ENCODE data around the gene SLC25A13.
A peak's percentile ranks its signal among the peaks of the same experiment; 100 is the strongest.
"Not testable (repeated sequence)": the region's sequence is repeated elsewhere in the genome, so short reads cannot be mapped to it uniquely, and the experiment has no call there.

Gene SLC25A13

DNA sequence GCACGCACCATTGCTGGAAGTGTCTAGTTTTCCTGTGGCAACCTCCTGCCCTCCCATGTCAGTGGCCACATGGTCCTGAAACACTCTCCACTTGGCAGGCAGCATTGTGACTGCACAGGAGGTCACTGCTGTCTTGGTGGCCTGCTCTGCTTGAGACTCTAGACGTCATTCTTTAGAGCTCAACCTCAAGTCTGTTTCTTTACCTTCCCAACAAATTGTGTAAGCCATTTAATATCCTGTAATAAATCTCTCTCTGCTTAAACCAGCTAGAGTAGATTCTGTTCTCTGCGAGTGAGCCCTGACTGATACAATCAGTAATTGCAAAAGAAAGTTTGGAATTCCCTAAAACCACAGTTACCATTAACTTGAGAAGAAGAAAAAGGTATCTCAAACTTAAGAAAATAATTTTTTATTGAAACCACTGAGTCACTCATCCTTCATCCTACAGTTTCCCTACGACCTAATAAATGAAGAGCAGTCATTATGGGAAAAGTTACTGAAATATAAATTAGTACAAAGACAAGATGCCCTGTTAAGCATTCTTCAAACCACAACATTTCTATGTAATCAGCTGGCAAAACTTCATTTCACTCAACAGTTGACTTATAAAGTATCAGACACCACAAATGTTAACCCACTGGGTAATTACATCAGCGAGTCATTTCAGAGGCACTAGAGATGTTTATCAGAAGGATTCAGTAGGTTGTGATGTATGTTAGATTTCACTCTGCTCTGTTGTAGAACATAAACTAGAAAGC is 18.0 kb downstream of the SLC25A13 start:
- TF ChIP-seq, protein P1, sequence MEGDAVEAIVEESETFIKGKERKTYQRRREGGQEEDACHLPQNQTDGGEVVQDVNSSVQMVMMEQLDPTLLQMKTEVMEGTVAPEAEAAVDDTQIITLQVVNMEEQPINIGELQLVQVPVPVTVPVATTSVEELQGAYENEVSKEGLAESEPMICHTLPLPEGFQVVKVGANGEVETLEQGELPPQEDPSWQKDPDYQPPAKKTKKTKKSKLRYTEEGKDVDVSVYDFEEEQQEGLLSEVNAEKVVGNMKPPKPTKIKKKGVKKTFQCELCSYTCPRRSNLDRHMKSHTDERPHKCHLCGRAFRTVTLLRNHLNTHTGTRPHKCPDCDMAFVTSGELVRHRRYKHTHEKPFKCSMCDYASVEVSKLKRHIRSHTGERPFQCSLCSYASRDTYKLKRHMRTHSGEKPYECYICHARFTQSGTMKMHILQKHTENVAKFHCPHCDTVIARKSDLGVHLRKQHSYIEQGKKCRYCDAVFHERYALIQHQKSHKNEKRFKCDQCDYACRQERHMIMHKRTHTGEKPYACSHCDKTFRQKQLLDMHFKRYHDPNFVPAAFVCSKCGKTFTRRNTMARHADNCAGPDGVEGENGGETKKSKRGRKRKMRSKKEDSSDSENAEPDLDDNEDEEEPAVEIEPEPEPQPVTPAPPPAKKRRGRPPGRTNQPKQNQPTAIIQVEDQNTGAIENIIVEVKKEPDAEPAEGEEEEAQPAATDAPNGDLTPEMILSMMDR (IDR thresholded peaks at IDR 0.05; ENCODE audit: control insufficient read depth, insufficient read depth, low read depth, low read length, missing control alignments), result no peak
- no peak overlapping the region for H3K4me3 ChIP-seq (ENCODE audit: control insufficient read depth, low read depth, low read length)
- peak; percentile 71 for DNase-seq (ENCODE audit: low read depth)

DNA sequence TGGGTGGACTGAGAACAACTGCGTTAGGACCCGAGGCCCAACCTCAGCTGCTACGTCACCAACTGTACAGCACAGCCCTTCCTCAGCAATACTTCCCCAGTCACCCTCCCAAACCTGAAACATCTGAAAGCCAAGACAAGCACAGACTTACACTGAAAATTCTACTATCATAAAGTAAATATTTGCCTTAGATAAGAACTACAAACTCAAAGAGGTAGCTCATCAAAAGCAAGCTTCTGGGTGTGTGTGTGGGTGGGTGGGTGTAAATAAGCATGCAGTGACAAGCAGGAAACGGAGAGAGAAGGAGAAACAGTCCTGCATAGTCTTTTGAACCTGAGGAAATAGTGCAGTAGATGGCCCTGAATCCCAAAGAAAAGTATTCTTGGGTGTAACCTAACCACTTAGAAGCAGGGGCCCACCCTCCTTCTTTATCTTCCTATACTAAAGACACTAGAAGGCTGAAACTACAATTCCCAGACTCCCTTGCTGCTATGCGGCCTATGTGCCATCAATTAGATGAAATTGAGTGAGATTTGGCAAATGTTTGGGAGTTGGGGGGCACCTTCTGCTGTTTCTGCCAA is 18.7 kb downstream of the SLC25A13 start:
- DNase-seq (ENCODE audit: low read depth), result no peak
- TF ChIP-seq, protein P1 (IDR thresholded peaks at IDR 0.05; ENCODE audit: control insufficient read depth, insufficient read depth, low read depth, low read length, missing control alignments), result no peak
- H3K4me3 ChIP-seq (ENCODE audit: control insufficient read depth, low read depth, low read length), result no peak overlapping the region

DNA sequence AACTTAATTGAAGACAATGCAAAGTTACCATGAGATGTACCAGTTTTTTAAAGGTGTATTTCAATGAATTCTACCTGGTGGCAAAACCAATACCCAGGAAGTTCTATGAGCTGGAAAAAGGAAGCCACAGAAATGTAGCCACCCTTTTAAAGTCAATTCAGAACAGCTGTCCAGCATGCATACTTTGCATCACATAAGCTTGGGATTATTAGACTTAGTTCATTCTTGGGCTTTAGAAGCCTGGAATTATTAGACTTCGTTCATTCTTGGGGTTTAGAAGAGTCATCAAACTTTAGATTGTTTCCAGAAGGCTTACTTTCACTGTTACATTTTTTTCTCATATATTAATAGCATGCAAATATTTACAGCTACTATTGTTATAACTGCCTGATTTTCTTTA is 20.9 kb downstream of the SLC25A13 start:
- no peak overlapping the region for H3K4me3 ChIP-seq (ENCODE audit: control insufficient read depth, low read depth, low read length)
- DNase-seq (ENCODE audit: low read depth), result no peak
- TF ChIP-seq, protein P1 (IDR thresholded peaks at IDR 0.05; ENCODE audit: control insufficient read depth, insufficient read depth, low read depth, low read length, missing control alignments), result no peak

DNA sequence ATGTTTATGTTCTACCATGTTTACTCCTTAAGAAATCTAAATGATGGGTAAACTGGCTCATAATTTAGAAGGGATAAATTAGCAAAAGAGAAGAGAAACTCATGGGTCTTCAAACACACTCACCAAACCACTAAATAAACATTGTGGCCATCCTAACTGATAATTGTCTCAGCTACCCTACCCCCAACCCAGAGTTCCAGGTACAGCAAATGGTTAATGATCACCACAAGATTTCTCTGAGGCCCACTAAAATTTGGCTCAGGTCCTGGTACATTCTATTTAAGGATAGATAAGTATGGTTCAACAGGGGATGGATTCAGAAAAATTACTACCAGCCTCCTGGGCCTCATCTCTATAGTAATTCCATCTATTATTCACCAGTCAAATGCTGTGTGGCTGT is 21.4 kb downstream of the SLC25A13 start:
- DNase-seq (ENCODE audit: low read depth), result no peak
- no peak overlapping the region for H3K4me3 ChIP-seq (ENCODE audit: control insufficient read depth, low read depth, low read length)
- TF ChIP-seq, protein P1 (IDR thresholded peaks at IDR 0.05; ENCODE audit: control insufficient read depth, insufficient read depth, low read depth, low read length, missing control alignments), result no peak

DNA sequence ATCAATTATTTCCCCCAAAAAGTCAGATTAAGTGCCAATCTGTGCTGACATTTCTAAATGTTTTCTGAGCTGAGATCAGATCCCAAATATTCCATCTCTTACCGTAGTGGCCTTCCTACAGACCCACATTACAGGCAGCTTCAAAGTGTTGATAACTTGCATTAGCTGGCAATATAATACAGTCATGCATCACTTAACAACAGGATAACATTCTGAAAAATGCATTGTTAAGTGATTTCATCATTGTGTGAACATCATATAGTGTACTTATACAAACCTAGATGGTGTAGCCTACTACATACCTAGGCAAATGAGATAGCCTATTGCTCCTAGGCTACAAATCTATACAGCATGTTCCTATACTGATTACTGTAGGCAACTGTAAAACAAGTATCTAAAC is 22.4 kb downstream of the SLC25A13 start:
- DNase-seq (ENCODE audit: low read depth), result no peak
- H3K4me3 ChIP-seq (ENCODE audit: control insufficient read depth, low read depth, low read length), result no peak overlapping the region
- TF ChIP-seq, protein P1 (IDR thresholded peaks at IDR 0.05; ENCODE audit: control insufficient read depth, insufficient read depth, low read depth, low read length, missing control alignments), result no peak

DNA sequence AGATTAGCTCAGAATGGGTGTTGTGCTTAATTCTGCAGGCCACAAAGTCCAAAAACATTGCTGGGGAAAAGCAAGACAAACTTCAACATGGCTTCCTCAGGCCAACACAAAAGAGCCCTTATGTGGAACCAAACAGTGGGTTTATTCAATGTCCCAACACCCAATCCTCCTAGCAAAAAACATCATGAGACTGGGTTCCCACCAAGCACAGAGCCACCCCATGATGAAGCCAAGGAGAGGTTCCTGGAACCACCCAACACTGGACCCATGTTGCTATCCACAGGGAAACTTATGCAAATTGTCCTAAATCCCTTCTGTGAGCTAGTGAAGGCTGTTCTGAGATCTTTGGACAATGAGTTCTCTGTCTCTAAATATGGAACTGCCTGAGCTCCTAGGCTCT is 24.0 kb downstream of the SLC25A13 start:
- H3K4me3 ChIP-seq (ENCODE audit: control insufficient read depth, low read depth, low read length), result no peak overlapping the region
- no peak for DNase-seq (ENCODE audit: low read depth)
- TF ChIP-seq, protein P1 (IDR thresholded peaks at IDR 0.05; ENCODE audit: control insufficient read depth, insufficient read depth, low read depth, low read length, missing control alignments), result no peak

DNA sequence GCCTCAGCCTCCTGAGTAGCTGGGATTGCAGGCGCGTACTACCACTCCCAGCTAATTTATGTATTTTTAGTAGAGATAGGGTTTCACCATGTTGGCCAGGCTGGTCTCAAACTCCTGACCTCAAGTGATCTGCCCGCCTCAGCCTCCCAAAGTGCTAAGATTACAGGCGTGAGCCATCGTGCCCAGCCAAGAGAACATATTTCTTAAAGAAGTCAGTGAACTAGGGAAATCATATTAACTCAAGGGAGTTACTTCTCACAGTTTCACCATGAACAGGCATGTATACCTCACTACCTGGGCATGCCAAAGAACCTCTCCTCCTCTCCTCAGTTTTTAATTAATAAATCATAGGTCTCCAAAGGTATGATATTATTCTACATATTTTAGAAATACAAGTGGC is 24.5 kb downstream of the SLC25A13 start:
- H3K4me3 ChIP-seq (ENCODE audit: control insufficient read depth, low read depth, low read length); DNase-seq (ENCODE audit: low read depth): not testable (repeated sequence)

DNA sequence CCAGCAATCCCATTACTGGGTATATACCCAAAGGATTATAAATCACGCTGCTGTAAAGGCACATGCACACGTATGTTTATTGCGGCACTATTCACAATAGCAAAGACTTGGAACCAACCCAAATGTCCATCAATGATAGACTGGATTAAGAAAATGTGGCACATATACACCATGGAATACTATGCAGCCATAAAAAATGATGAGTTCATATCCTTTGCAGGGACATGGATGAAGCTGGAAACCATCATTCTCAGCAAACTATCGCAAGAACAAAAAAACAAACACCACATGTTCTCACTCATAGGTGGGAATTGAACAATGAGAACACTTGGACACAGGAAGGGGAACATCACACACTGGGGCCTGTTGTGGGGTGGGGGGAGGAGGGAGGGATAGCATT is 28.0 kb downstream of the SLC25A13 start:
- H3K4me3 ChIP-seq (ENCODE audit: control insufficient read depth, low read depth, low read length); DNase-seq (ENCODE audit: low read depth): not testable (repeated sequence)
